Measurements from ENCODE around the gene LRIG1.

LRIG1 gene

GRCh38 chr3:66397745-66398144 lies 103.1 kb downstream of the LRIG1 start:
- Histone ChIP-seq H3K9me3 (no peaks in the 10 kb centered on the region), H3K27ac (peak overlapping the region; percentile 67), H3K27me3 (no peaks in the 10 kb centered on the region), H3K36me3 (peaks cover 64% of the 10 kb centered on the region), H3K4me3 (ENCODE audit: low read depth in 1 of 2, low read length in 1 of 2) (no peak overlapping the region), H3K4me1 (ENCODE audit: control insufficient read depth in 1 of 2, insufficient read depth in 1 of 2, low read depth in 1 of 2, low read length in 1 of 2) (peaks cover 18 to 19% of the 10 kb centered on the region in 2 experiments)
- no peak for TF ChIP-seq CTCF (IDR thresholded peaks at IDR 0.05)

- TF ChIP-seq CTCF (IDR thresholded peaks at IDR 0.05), result no peak
- no peak overlapping the region for H3K4me3 ChIP-seq (ENCODE audit: low read depth in 1 of 2, low read length in 1 of 2)
- no peak overlapping the region for H3K27ac ChIP-seq
- H3K4me1 ChIP-seq (ENCODE audit: control insufficient read depth in 1 of 2, insufficient read depth in 1 of 2, low read depth in 1 of 2, low read length in 1 of 2), result peaks cover 18 to 19% of the 10 kb centered on the region in 2 experiments
- H3K27me3 ChIP-seq, result no peaks in the 10 kb centered on the region
- peaks cover 65% of the 10 kb centered on the region for H3K36me3 ChIP-seq
- no peaks in the 10 kb centered on the region for H3K9me3 ChIP-seq
These were observed 103.9 kb downstream of the LRIG1 start for GRCh38 chr3:66396888-66397287.

GRCh38 chr3:66396161-66396760 lies 104.6 kb downstream of the LRIG1 start:
- Histone ChIP-seq H3K4me3 (ENCODE audit: low read depth in 1 of 2, low read length in 1 of 2) (no peak overlapping the region), H3K4me1 (ENCODE audit: control insufficient read depth in 1 of 2, insufficient read depth in 1 of 2, low read depth in 1 of 2, low read length in 1 of 2) (peaks cover 18 to 19% of the 10 kb centered on the region in 2 experiments), H3K36me3 (peaks cover 64% of the 10 kb centered on the region), H3K27ac (no peak overlapping the region), H3K27me3 (no peaks in the 10 kb centered on the region), H3K9me3 (no peaks in the 10 kb centered on the region)
- TF ChIP-seq CTCF (IDR thresholded peaks at IDR 0.05), result no peak

- H3K27ac ChIP-seq, result no peak overlapping the region
- no peaks in the 10 kb centered on the region for H3K27me3 ChIP-seq
- no peak overlapping the region for H3K4me3 ChIP-seq (ENCODE audit: low read depth in 1 of 2, low read length in 1 of 2)
- no peaks in the 10 kb centered on the region for H3K9me3 ChIP-seq
- peaks cover 62% of the 10 kb centered on the region for H3K36me3 ChIP-seq
- H3K4me1 ChIP-seq (ENCODE audit: control insufficient read depth in 1 of 2, insufficient read depth in 1 of 2, low read depth in 1 of 2, low read length in 1 of 2), result peaks cover 18 to 19% of the 10 kb centered on the region in 2 experiments
- TF ChIP-seq CTCF (IDR thresholded peaks at IDR 0.05), result no peak
These were observed 105.2 kb downstream of the LRIG1 start for GRCh38 chr3:66395635-66396034.

GRCh38 chr3:66394753-66395249 lies 106.0 kb downstream of the LRIG1 start:
- Histone ChIP-seq H3K4me3 (ENCODE audit: low read depth in 1 of 2, low read length in 1 of 2) (no peak overlapping the region), H3K27me3 (no peaks in the 10 kb centered on the region), H3K9me3 (no peaks in the 10 kb centered on the region), H3K4me1 (ENCODE audit: control insufficient read depth in 1 of 2, insufficient read depth in 1 of 2, low read depth in 1 of 2, low read length in 1 of 2) (peaks cover 18 to 19% of the 10 kb centered on the region in 2 experiments), H3K27ac (no peak overlapping the region), H3K36me3 (peaks cover 62% of the 10 kb centered on the region)
- no peak for TF ChIP-seq CTCF (IDR thresholded peaks at IDR 0.05)

Data from neutrophil (primary cell).